ENCODE measurements around the gene PANK1. TPM values are rescaled to one million over a fixed set of nuclear protein-coding genes. Genes with fewer than 3 reads are reported as not detected.

The PANK1 gene
- polyA plus RNA-seq, 1 experiment = 4.2 TPM

DNA sequence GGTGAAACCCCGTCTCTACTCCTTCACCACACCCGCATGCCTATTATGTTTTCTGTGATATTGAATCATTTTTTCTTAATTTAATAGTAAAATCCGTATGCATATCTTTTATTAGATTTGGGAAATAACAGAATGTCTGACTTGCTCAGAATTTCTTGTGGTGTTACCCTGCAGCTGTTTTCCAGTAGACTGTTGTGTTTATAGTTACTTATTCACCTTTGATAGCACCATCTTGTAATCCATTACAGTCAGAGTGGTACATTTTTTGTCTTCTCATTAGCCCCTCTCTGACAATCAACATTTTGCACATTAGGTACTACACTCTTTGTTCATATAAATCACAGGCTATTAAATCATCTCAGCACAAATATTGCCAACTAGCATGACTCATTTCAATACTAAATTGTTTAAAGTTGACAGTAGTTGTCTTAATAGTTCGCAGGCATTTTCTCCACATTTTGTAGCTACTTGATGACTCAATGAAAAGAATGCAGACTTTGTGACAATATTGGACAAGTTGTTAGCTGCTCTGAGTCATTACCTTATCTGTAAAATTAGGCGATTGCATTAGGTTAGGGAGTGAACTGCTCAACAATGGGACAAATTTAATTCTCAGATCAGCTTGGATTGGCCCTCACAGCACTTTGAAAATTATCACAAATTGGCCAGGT, 91.8 kb downstream of the PANK1 start:
- H3K36me3 ChIP-seq (ENCODE audit: control insufficient read depth, insufficient read depth, low read length) = no peaks in the 10 kb centered on the region
- no peaks in the 10 kb centered on the region; the same call in 1 of the 2 replicates for H3K27me3 ChIP-seq (ENCODE audit: control insufficient read depth, insufficient read depth, low read length)
- DNase-seq (ENCODE audit: low read depth) = peak; percentile 95
- no peak for TF ChIP-seq CTCF (IDR thresholded peaks at IDR 0.05; ENCODE audit: insufficient read depth, low read depth, low read length)
- POLR2A ChIA-PET = no interaction called here
- CTCF ChIA-PET = interaction anchor here (0.7 to 1.3 kb wide), 4 partner anchors 10 to 87 kb away, joined by 3 to 6 read pairs (median 4); partner anchors contain the start of gene SLC16A12
- H3K4me3 ChIP-seq (ENCODE audit: low read depth, low read length) = no peak overlapping the region

- POLR2A ChIA-PET = interaction anchor here (0.5 kb wide), 1 partner anchor 12 kb away, joined by 15 read pairs; no protein-coding TSS in a partner anchor
- H3K27me3 ChIP-seq (ENCODE audit: control insufficient read depth, insufficient read depth, low read length) = no peaks in the 10 kb centered on the region; the same call in 1 of the 2 replicates
- CTCF ChIA-PET = interaction anchor here (0.6 to 1.4 kb wide), 2 partner anchors 12 to 1199 kb away, joined by 3 read pairs; no protein-coding TSS in a partner anchor
- DNase-seq (ENCODE audit: low read depth) = no peak
- no peak overlapping the region for H3K4me3 ChIP-seq (ENCODE audit: low read depth, low read length)
- no peaks in the 10 kb centered on the region for H3K36me3 ChIP-seq (ENCODE audit: control insufficient read depth, insufficient read depth, low read length)
- TF ChIP-seq CTCF (IDR thresholded peaks at IDR 0.05; ENCODE audit: insufficient read depth, low read depth, low read length) = no peak
Observed at GRCh38 chr10:89552213-89552612, 92.8 kb downstream of the PANK1 start.

GRCh38 chr10:89550509-89550908, 94.5 kb downstream of the PANK1 start:
- ChIA-PET POLR2A (no interaction called here), CTCF (interaction anchor here (1.3 to 1.5 kb wide), 3 partner anchors 9 to 18 kb away, joined by 3 to 6 read pairs (median 3); no protein-coding TSS in a partner anchor)
- H3K27me3 ChIP-seq (ENCODE audit: control insufficient read depth, insufficient read depth, low read length) = no peaks in the 10 kb centered on the region; the same call in 1 of the 2 replicates
- H3K36me3 ChIP-seq (ENCODE audit: control insufficient read depth, insufficient read depth, low read length) = no peaks in the 10 kb centered on the region
- no peak overlapping the region for H3K4me3 ChIP-seq (ENCODE audit: low read depth, low read length)
- no peak for DNase-seq (ENCODE audit: low read depth)
- TF ChIP-seq CTCF (IDR thresholded peaks at IDR 0.05; ENCODE audit: insufficient read depth, low read depth, low read length) = no peak

DNA sequence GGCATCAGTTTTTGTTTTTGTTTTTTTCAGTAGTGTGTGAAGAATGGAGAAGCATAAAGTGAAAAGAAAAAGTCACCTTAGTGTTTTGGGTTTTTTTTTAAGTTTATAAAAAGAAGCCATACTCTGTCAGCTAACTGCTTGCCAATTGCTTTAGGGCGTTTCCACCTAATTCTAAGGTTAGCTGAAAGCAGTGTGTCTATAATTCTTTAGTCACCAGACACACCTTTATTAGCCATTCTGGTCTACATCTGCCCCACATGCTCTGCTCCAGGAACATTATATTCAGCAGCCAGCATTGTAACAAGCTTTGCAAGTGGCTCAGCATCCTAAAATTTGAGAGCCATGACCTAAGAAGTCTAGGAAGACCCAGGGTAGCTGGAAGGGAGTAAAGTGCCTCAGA, 95.5 kb downstream of the PANK1 start:
- Histone ChIP-seq H3K27me3 (ENCODE audit: control insufficient read depth, insufficient read depth, low read length) (no peaks in the 10 kb centered on the region; the same call in 1 of the 2 replicates), H3K36me3 (ENCODE audit: control insufficient read depth, insufficient read depth, low read length) (no peaks in the 10 kb centered on the region), H3K4me3 (ENCODE audit: low read depth, low read length) (no peak overlapping the region)
- CTCF ChIA-PET = interaction anchor here (0.7 to 0.9 kb wide), 3 partner anchors 9 to 79 kb away, joined by 3 to 4 read pairs (median 4); no protein-coding TSS in a partner anchor
- TF ChIP-seq CTCF (IDR thresholded peaks at IDR 0.05; ENCODE audit: insufficient read depth, low read depth, low read length) = no peak
- no peak for DNase-seq (ENCODE audit: low read depth)
- POLR2A ChIA-PET = no interaction called here

DNA sequence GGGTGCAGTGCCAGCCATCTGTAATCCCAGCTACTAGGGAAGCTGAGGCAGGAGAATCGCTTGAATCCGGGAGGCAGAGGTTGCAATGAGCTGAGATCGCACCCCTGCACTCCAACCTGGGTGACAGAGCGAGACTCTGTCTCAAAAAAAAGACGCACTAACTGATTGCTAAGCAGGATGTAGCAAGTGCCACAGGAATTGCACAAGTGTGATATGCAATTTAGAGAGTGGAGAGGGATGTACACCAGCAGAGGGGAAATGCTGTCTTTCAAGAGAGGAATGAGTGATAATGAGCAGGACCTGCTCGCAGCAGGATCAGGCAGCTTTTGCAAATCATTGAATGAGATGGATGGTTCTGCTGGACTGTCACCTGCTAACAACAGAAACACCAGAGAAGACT, 96.4 kb downstream of the PANK1 start:
- no peak for DNase-seq (ENCODE audit: low read depth)
- CTCF ChIA-PET = interaction anchor here (0.9 kb wide), 1 partner anchor 11 kb away, joined by 4 read pairs; no protein-coding TSS in a partner anchor
- TF ChIP-seq CTCF (IDR thresholded peaks at IDR 0.05; ENCODE audit: insufficient read depth, low read depth, low read length) = no peak
- Histone ChIP-seq H3K27me3 (ENCODE audit: control insufficient read depth, insufficient read depth, low read length) (no peaks in the 10 kb centered on the region; the same call in 1 of the 2 replicates), H3K4me3 (ENCODE audit: low read depth, low read length) (no peak overlapping the region), H3K36me3 (ENCODE audit: control insufficient read depth, insufficient read depth, low read length) (no peaks in the 10 kb centered on the region)
- POLR2A ChIA-PET = no interaction called here

All from BJ (cell line).